DOHH2 (cell line): Measurements from ENCODE around the gene FAM221B.

Source experiments
- H3F3A ChIP-seq: fragments of 200-600 bp; sonication (generic), shearing (Covaris generic); 2 replicates; pipeline ENCODE4 v1.6.0; 2016; ENCODE audit warnings: antibody characterized with exemption, mild to moderate bottlenecking; ENCODE audit not compliant: control insufficient read depth, insufficient read depth
- H3K27ac ChIP-seq: fragments of 200-600 bp; sonication (generic); 2 replicates; pipeline ENCODE4 v1.5.1; 2014; ENCODE audit warnings: low read depth, mild to moderate bottlenecking, low read length, moderate library complexity
- H3K27me3 ChIP-seq: fragments of 200-600 bp; sonication (generic); 2 replicates; pipeline ENCODE4 v1.6.1; 2014; ENCODE audit warnings: mild to moderate bottlenecking, low read length, mixed read lengths; ENCODE audit not compliant: control insufficient read depth
- H3K36me3 ChIP-seq: fragments of 200-600 bp; sonication (generic); 2 replicates; pipeline ENCODE4 v1.6.1; 2014; ENCODE audit warnings: mild to moderate bottlenecking, low read length, moderate library complexity, mixed read lengths; ENCODE audit not compliant: control insufficient read depth
- H3K4me1 ChIP-seq: fragments of 200-600 bp; sonication (generic); 2 replicates; pipeline ENCODE4 v1.6.1; 2014; ENCODE audit warnings: mild to moderate bottlenecking, low read length, mixed read lengths; ENCODE audit not compliant: control insufficient read depth
- H3K4me2 ChIP-seq: fragments of 200-600 bp; sonication (generic); 2 replicates; pipeline ENCODE4 v1.6.0; 2014; ENCODE audit warnings: mild to moderate bottlenecking, low read length, moderate library complexity
- H3K4me3 ChIP-seq: fragments of 200-600 bp; sonication (generic); 2 replicates; pipeline ENCODE4 v1.5.1; 2014; ENCODE audit warnings: mild to moderate bottlenecking, low read length, mixed read lengths
- H3K79me2 ChIP-seq: fragments of 200-600 bp; sonication (generic); 2 replicates; pipeline ENCODE4 v1.6.1; 2014; ENCODE audit warnings: mild to moderate bottlenecking, low read length, mixed read lengths; ENCODE audit not compliant: control insufficient read depth
- H3K9me2 ChIP-seq: fragments of 200-600 bp; sonication (generic); replicated peaks from 2 replicates; pipeline ENCODE4 v1.6.1; 2014; ENCODE audit warnings: mild to moderate bottlenecking, low read length, mixed read lengths; ENCODE audit not compliant: control insufficient read depth
- H3K9me3 ChIP-seq: fragments of 200-600 bp; sonication (generic); 2 replicates; pipeline ENCODE4 v1.6.1; 2014; ENCODE audit warnings: antibody characterized with exemption, low read length, mixed read lengths; ENCODE audit not compliant: control insufficient read depth, insufficient read depth
- H4K20me1 ChIP-seq: fragments of 200-600 bp; sonication (generic); 2 replicates; pipeline ENCODE4 v1.6.0; 2014; ENCODE audit warnings: low read depth, mild to moderate bottlenecking, antibody characterized with exemption, low read length, moderate library complexity; ENCODE audit not compliant: control insufficient read depth, insufficient read depth
- CTCF ChIP-seq: fragments of 200-600 bp; sonication (generic); IDR thresholded peaks from one replicate; pipeline ENCODE4 v1.5.1; 2014; ENCODE audit warnings: antibody characterized with exemption, mild to moderate bottlenecking, low read depth, low read length; ENCODE audit not compliant: poor library complexity, severe bottlenecking
- EZH2phosphoT487 ChIP-seq: fragments of 200-600 bp; sonication (generic); IDR thresholded peaks from 2 replicates; pipeline ENCODE4 v1.6.1; 2017; ENCODE audit warnings: borderline replicate concordance, mild to moderate bottlenecking, antibody characterized with exemption, low read length, moderate library complexity, mixed read lengths

FAM221B gene

GRCh38 chr9:35831040-35831439 is 2.5 kb upstream of the FAM221B start:
- no peak overlapping the region for H3K27ac ChIP-seq
- no peaks in the 10 kb centered on the region for H3K79me2 ChIP-seq
- peaks cover 42% of the 10 kb centered on the region for H3K4me1 ChIP-seq
- H3F3A ChIP-seq, result 0 out of 2 replicates have a peak, but pooled peaks cover 2% of the 10 kb centered on the region
- TF ChIP-seq CTCF (no peak), EZH2phosphoT487 (no peak)
- H3K36me3 ChIP-seq, result no peaks in the 10 kb centered on the region
- no peak overlapping the region for H3K4me2 ChIP-seq
- H3K9me2 ChIP-seq, result no peaks in the 10 kb centered on the region
- no peaks in the 10 kb centered on the region for H4K20me1 ChIP-seq
- H3K27me3 ChIP-seq, result peaks cover 9% of the 10 kb centered on the region; the same call in 1 of the 2 replicates
- no peaks in the 10 kb centered on the region for H3K9me3 ChIP-seq
- no peak overlapping the region for H3K4me3 ChIP-seq

DNA sequence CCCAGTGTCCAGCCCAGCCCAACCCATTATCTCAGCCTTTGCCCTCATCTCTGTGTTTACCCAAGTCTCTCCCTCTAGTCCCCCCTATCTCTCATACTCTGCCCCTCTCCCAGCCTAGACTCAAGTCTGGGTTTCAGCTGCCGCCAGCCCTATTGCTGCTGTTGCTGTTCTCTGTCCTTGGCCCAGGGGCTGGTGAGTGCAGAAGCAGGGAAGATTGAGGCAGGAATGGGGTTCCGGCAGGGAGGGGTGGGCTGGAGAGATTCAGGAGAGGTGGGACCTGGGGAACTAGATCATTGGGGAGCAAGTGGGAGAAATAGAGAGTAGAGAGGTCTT is 1.2 kb upstream of the FAM221B start:
- Histone ChIP-seq H3F3A (0 out of 2 replicates have a peak, but pooled peaks cover 2% of the 10 kb centered on the region), H3K4me1 (peaks cover 36% of the 10 kb centered on the region), H4K20me1 (no peaks in the 10 kb centered on the region), H3K27me3 (peaks cover 9% of the 10 kb centered on the region; the same call in 1 of the 2 replicates), H3K9me3 (no peaks in the 10 kb centered on the region), H3K4me3 (peak overlapping the region; percentile 74), H3K9me2 (no peaks in the 10 kb centered on the region), H3K79me2 (no peaks in the 10 kb centered on the region), H3K36me3 (no peaks in the 10 kb centered on the region), H3K4me2 (peak overlapping the region; percentile 79), H3K27ac (no peak overlapping the region)
- TF ChIP-seq EZH2phosphoT487 (no peak), CTCF (no peak)

- H3K27me3 ChIP-seq, result peaks cover 9% of the 10 kb centered on the region; the same call in 1 of the 2 replicates
- H3K27ac ChIP-seq, result no peak within 1 kb of the TSS
- no peaks in the 10 kb centered on the region for H3K9me2 ChIP-seq
- peak within 1 kb of the TSS; percentile 74 for H3K4me3 ChIP-seq
- peaks cover 31% of the 10 kb centered on the region for H3K4me1 ChIP-seq
- no peaks in the 10 kb centered on the region for H3K36me3 ChIP-seq
- no peaks in the 10 kb centered on the region for H3K79me2 ChIP-seq
- TF ChIP-seq CTCF, result no peak
- no peak for TF ChIP-seq EZH2phosphoT487
- H3F3A ChIP-seq, result 0 out of 2 replicates have a peak, but pooled peaks cover 2% of the 10 kb centered on the region
- no peaks in the 10 kb centered on the region for H3K9me3 ChIP-seq
- no peaks in the 10 kb centered on the region for H4K20me1 ChIP-seq
- H3K4me2 ChIP-seq, result peak within 1 kb of the TSS; percentile 79
Measured at GRCh38 chr9:35829084-35829763, 692 bp upstream of the FAM221B start, which contains the start of gene TMEM8B. TMEM8B (plus strand) TSS chr9:35829228; CDS start chr9:35829448, 220 bp downstream.
